ENCODE measurements around the gene EGR2. TPM values are rescaled to one million over a fixed set of nuclear protein-coding genes. Genes with fewer than 3 reads are reported as not detected.
"Not testable (repeated sequence)": the region's sequence is repeated elsewhere in the genome, so short reads cannot be mapped to it uniquely, and the experiment has no call there.

EGR2 gene
- total and polyA plus RNA-seq, 7 donors = 0.24 to 1.2 (median 0.67) TPM

DNA sequence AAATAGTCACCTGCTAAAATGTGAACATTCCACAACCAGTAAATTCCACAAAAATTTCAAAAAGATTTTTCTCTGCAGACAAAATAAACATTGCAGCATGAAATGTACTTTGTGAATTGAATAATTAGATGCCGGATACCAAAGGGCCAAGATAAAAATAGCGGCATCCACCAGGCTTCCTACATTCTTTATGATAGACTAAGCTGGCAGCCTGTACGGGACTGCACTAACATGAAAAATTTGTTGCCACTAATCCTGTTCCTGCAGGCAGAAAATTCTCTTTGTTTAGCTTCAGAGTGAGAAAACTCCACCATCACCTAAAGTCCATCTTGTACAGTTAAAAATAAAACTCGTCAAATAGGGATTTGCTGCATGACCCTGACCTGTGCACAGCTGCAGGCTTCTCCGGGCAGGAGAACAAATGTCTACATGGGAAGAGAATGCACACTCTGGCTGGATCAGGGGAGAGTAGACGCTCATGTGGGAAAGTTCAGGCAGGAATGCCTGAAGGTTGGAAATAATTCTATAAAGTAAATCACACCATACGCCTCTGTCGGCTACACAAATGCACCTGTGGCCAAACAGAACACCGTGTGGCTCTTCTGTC is 27.2 kb downstream of the EGR2 start:
- peaks cover 13% of the 10 kb centered on the region for H3K9me3 ChIP-seq
- WGBS, 3 donors = 21 to 23% (median 22%) methylated on average over 9 of the region's 9 CpGs
- no peak overlapping the region for H3K27ac ChIP-seq
- H3K4me1 ChIP-seq = no peaks in the 10 kb centered on the region
- intact Hi-C loops (cut with DNase I) = no loop called here
- no peak overlapping the region for H3K4me3 ChIP-seq
- no peaks in the 10 kb centered on the region for H3K36me3 ChIP-seq (ENCODE audit: insufficient read depth in 1 of 2, low read depth in 1 of 2)
- TF ChIP-seq, protein P1, sequence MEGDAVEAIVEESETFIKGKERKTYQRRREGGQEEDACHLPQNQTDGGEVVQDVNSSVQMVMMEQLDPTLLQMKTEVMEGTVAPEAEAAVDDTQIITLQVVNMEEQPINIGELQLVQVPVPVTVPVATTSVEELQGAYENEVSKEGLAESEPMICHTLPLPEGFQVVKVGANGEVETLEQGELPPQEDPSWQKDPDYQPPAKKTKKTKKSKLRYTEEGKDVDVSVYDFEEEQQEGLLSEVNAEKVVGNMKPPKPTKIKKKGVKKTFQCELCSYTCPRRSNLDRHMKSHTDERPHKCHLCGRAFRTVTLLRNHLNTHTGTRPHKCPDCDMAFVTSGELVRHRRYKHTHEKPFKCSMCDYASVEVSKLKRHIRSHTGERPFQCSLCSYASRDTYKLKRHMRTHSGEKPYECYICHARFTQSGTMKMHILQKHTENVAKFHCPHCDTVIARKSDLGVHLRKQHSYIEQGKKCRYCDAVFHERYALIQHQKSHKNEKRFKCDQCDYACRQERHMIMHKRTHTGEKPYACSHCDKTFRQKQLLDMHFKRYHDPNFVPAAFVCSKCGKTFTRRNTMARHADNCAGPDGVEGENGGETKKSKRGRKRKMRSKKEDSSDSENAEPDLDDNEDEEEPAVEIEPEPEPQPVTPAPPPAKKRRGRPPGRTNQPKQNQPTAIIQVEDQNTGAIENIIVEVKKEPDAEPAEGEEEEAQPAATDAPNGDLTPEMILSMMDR (IDR thresholded peaks at IDR 0.05) = no peak
- DNase-seq (no peak), ATAC-seq (no peak)
- H3K27me3 ChIP-seq (ENCODE audit: insufficient read depth in 3 of 3, low read length in 2 of 3) = no peaks in the 10 kb centered on the region

DNA sequence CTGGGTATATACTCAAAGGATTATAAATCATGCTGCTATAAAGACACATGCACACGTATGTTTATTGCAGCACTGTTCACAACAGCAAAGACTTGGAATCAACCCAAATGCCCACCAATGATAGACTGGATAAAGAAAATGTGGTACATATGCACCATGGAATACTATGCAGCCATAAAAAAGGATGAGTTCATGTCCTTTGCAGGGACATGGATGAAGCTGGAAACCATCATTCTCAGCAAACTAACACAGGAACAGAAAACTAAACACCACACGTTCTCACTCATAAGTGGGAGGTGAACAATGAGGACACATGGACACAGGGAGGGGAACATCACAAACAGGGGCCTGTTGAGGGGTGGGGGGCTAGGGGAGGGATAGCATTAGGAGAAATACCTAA is 27.9 kb downstream of the EGR2 start:
- H3K27ac ChIP-seq; H3K4me1 ChIP-seq; H3K4me3 ChIP-seq; DNase-seq; H3K36me3 ChIP-seq (ENCODE audit: insufficient read depth in 1 of 2, low read depth in 1 of 2); intact Hi-C loops (cut with DNase I); H3K27me3 ChIP-seq (ENCODE audit: insufficient read depth in 3 of 3, low read length in 2 of 3); ATAC-seq: not testable (repeated sequence)
- peaks cover 13% of the 10 kb centered on the region for H3K9me3 ChIP-seq
- 91 to 93% (median 92%) methylated on average over 2 of the region's 2 CpGs for WGBS, 3 donors

DNA sequence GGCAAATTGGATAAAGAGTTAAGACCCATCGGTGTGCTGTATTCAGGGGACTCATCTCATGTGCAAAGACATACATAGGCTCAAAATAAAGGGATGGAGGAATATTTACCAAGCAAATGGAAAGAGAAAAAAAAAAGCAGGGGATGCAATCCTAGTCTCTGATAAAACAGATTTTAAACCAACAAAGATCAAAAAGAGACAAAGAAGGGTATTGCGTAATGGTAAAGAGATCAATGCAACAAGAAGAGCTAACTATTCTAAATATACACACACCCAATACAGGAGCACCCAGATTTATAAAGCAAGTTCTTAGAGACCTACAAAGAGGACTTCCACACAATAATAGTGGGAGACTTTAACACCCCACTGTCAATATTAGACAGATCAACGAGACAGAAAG is 31.6 kb downstream of the EGR2 start:
- H3K27me3 ChIP-seq (ENCODE audit: insufficient read depth in 3 of 3, low read length in 2 of 3); H3K36me3 ChIP-seq (ENCODE audit: insufficient read depth in 1 of 2, low read depth in 1 of 2); intact Hi-C loops (cut with DNase I); H3K4me1 ChIP-seq; H3K27ac ChIP-seq; ATAC-seq; H3K4me3 ChIP-seq; DNase-seq: not testable (repeated sequence)
- peaks cover 13% of the 10 kb centered on the region for H3K9me3 ChIP-seq
- WGBS, 3 donors = 93 to 97% (median 95%) methylated on average over 3 of the region's 3 CpGs

DNA sequence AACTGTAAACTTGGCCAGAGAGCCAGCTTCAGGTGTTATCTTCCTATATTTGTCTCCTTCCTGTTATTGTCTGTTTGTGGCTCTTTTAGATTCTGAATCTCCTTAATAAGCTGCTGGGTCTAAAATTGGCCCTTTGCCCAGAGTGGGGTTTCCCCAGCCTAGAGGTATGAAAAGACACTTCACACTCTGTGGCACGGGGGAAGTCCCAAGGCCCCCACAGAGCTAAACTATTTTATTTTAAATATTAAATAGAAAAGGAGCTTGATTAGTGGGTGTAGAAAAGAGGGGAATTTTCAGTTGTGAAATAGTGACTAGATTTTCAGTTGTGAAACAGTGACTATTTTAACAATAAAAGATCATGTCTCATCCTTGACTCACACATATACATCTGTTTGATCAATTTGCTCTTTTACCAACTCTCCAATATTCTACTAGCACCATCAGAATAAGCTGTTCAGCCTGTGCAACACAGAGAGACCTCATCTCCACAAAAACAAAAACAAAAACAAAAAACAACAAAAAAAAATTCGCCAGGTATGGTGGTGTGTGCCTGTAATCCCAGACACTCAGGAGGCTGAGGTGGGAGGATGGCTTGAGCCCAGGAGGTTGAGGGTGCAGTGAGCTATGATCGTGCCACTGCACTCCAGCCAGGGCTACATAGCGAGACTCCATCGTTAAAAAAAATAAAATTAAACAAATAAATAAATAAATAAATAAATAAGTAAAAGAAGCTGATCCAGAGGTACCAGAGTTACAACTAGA is 36.5 kb downstream of the EGR2 start:
- Histone ChIP-seq H3K36me3 (ENCODE audit: insufficient read depth in 1 of 2, low read depth in 1 of 2) (no peaks in the 10 kb centered on the region), H3K27me3 (ENCODE audit: insufficient read depth in 3 of 3, low read length in 2 of 3) (no peaks in the 10 kb centered on the region), H3K4me3 (no peak overlapping the region), H3K9me3 (no peaks in the 10 kb centered on the region), H3K4me1 (no peaks in the 10 kb centered on the region), H3K27ac (no peak overlapping the region)
- ATAC-seq (no peak), DNase-seq (no peak)
- TF ChIP-seq, protein P1 (IDR thresholded peaks at IDR 0.05) = no peak
- intact Hi-C loops (cut with DNase I) = no loop called here
- 85 to 90% (median 87%) methylated on average over 5 of the region's 5 CpGs for WGBS, 3 donors

DNA sequence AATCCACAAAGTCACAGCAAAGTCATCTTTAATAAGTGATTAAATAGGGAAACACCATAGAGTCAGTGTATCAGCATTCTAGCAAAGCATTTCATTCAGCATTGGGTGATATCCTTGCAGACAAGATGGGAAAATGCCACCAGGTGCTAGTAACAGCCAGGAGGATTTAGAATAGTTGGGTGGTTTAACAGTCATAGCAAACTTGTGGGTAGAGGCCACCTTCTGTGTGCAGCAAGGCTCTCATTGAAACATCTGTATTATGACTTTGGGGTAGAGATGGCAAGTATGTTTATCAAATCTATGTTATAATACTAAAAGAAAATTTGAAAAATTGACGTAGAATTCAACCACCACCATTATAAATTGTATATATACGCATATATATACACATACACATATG is 38.0 kb downstream of the EGR2 start:
- no peaks in the 10 kb centered on the region for H3K4me1 ChIP-seq
- WGBS, 3 donors = 95 to 100% (median 96%) methylated on average over 2 of the region's 2 CpGs
- no peak overlapping the region for H3K4me3 ChIP-seq
- intact Hi-C loops (cut with DNase I) = no loop called here
- ATAC-seq (no peak), DNase-seq (no peak)
- no peaks in the 10 kb centered on the region for H3K36me3 ChIP-seq (ENCODE audit: insufficient read depth in 1 of 2, low read depth in 1 of 2)
- TF ChIP-seq, protein P1 (IDR thresholded peaks at IDR 0.05) = no peak
- no peak overlapping the region for H3K27ac ChIP-seq
- no peaks in the 10 kb centered on the region for H3K27me3 ChIP-seq (ENCODE audit: insufficient read depth in 3 of 3, low read length in 2 of 3)
- no peaks in the 10 kb centered on the region for H3K9me3 ChIP-seq
